T-helper 1 cell treated with Interleukin-12 subunit alpha and Interleukin-12 subunit beta and Interleukin-4 antibody, amounts not matched to agents 30 μg/mL and 1 μg/mL, for 36 hours (primary cell): ENCODE measurements around the gene EIPR1.

Experiments used
- H3K27ac Mint-ChIP-seq: one replicate; pipeline ENCODE4 v1.8.0; 2021; ENCODE audit warnings: mild to moderate bottlenecking, mixed read lengths
- H3K27me3 Mint-ChIP-seq: one replicate; pipeline ENCODE4 v1.8.0; 2021; ENCODE audit warnings: low read depth, mixed read lengths
- H3K36me3 Mint-ChIP-seq: one replicate; pipeline ENCODE4 v1.8.0; 2021; ENCODE audit warnings: low read depth, mixed read lengths
- H3K4me1 Mint-ChIP-seq: one replicate; pipeline ENCODE4 v1.8.0; 2021; ENCODE audit warnings: low read depth, mixed read lengths
- H3K4me3 Mint-ChIP-seq: one replicate; pipeline ENCODE4 v1.8.0; 2021; ENCODE audit warnings: mild to moderate bottlenecking, moderate library complexity, mixed read lengths
- H3K9me3 Mint-ChIP-seq: one replicate; pipeline ENCODE4 v1.8.0; 2021; ENCODE audit warnings: mixed read lengths

EIPR1 gene

DNA sequence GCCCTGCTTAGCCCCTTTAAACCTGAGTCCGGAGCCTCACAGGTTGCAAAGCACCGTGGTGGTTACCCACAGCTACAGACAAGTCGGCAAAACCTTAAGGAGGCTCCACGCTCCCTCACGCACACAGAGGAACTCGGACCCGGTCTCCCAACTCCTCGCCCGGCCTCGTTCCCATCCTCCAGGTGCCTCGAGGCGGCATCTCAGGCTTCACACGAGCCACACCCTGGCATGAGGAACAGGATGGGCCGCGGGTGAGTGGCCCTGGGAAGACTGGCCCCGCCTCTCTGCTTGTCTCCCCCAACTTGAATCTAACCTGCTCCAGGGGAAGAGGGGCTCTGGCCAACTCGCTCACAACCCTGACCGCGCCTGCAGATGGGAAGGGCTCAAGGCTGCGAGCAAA lies 97.4 kb downstream of the EIPR1 start:
- Mint-ChIP-seq H3K9me3 (peaks cover 6% of the 10 kb centered on the region), H3K4me3 (no peak overlapping the region), H3K4me1 (peaks cover 1% of the 10 kb centered on the region), H3K27me3 (no peaks in the 10 kb centered on the region), H3K36me3 (peaks cover 24% of the 10 kb centered on the region), H3K27ac (no peak overlapping the region)

DNA sequence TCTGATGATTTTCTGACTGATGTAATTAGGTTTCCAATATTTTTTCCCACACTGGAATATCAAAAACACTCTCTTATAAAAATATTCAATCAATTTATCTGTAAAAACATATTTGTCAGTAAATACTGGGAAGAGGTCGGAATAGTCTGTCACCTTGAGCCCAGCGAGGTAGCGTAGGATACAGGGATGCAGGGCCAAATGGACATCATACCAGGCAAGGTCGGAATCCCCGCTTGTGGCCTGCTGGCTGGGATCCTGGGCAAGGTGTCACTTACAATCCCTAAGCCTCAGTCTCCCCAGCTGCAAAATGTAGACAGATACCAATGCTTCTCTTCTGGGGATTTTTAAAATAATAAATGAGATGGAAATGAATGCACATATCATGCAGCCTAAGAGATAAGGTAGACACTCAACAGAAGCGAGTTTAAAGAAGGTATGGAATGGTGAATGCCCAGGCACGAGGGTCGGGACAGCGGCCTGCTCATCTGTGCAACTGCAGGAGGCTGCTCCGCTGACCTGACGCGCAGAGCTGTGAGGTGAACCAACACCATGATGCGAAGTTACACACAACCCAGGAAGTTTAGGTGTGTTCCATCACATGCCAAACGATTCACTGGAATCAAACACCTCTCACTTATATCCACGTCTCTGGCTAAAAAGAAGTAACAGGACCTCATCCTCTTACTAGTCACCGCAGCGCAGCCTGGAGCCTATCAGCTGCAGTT lies 98.2 kb downstream of the EIPR1 start:
- Mint-ChIP-seq H3K27me3 (no peaks in the 10 kb centered on the region), H3K27ac (no peak overlapping the region), H3K36me3 (peaks cover 32% of the 10 kb centered on the region), H3K4me3 (no peak overlapping the region), H3K4me1 (peaks cover 1% of the 10 kb centered on the region), H3K9me3 (peaks cover 14% of the 10 kb centered on the region)

DNA sequence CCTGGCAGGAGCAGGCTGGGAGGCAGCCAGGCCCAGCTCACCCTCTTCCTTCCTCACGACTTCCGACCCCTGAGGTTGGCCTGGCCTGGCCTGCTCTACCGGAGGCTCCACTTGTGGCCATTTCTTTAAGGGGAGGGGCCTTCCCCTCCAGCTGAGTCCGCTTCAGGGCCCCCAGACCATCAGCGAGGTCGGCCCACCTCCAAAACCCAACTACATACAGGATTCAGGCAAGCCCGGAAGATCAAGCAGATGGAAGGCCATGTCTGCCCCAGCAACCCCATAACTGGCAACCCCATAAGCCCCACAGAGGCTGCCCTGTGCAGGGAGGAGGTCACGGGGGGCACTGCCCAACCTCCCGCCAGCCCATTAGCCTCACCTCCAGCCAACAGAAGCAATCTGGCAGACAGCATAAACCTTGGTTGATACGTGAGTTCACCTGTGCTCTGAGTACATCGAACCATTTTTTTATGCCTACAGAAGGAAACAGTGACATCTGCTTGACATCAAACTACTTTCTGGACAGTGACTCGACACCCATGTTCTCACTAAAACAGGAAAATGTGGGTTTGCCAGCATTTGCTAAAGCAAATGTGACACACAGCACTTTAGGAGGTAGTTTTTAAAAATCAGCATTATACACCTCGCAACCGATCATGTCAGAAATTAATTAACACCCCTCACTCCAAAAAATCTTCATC lies 98.9 kb downstream of the EIPR1 start:
- Mint-ChIP-seq H3K27ac (no peak overlapping the region), H3K36me3 (peaks cover 37% of the 10 kb centered on the region), H3K27me3 (no peaks in the 10 kb centered on the region), H3K4me1 (peaks cover 1% of the 10 kb centered on the region), H3K9me3 (peaks cover 21% of the 10 kb centered on the region), H3K4me3 (no peak overlapping the region)

DNA sequence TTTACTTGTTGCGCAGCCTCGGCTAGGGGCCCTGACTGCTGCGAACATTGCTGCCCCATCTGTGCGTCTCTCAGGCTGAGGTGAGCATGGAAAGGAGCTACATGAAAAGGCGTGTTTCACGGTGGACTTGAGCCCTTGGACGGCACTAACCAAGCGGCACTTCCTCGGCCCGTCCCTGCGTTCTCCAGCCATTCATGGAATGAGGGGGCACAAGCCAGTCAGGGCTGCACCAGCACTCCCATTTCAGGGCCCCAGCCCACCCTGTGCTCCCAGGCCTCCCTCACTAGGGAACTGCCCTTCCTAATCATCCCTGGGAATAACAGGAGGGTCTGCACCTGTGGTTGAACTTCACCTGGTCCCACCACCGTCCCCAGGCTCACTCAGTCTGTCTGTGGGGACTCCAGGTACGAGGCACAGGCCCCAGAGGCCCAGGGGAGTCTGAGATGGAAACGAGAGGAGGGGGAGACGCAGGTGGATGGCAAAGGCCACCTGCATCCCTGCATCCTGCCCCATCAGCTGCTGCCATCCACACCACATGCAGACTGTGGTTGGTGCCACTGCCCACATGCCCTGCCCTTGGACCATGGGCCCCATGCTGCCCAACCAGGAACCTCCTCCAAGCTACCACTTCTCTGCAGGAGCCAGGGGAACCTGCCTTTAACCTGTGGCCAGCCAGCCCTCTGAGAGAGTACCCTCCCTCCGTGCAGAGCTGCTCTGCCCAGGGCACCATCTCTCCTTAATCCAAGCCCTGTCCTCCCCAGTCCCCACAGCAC lies 99.7 kb downstream of the EIPR1 start:
- peaks cover 37% of the 10 kb centered on the region for H3K36me3 Mint-ChIP-seq

DNA sequence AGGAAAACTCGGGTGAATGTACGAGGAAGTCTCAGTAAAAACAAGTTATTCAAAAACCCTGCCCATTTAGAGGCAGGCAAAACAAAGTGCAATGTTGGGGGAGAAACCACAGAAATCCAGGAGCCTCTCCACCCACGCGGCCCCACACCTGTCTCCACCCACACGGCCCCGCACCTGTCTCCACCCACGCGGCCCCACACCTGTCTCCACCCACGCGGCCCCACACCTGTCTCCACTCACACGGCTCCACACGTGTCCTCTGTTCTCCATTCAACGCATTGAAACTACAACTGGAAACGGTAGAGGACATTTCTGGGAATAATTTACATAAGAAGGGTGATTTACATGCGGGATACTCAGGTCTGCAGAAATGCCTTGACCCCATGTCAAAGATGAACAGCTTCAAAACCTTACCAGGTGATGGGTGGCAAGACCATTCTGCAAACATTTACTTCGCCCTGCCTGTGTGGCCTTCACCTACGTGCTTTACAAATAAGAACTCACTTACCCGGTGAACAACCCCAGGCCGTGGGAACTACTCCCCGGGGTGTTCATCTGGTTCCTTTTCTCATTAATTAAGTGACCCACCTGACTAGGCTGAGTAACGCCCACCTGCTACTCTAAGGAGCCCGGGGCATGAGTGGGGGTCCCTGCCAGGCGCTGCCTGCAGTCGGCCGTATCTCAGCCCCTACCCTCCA lies 100.4 kb downstream of the EIPR1 start:
- H3K4me3 Mint-ChIP-seq = no peak overlapping the region
- H3K4me1 Mint-ChIP-seq = peaks cover 3% of the 10 kb centered on the region
- peaks cover 29% of the 10 kb centered on the region for H3K9me3 Mint-ChIP-seq
- no peak overlapping the region for H3K27ac Mint-ChIP-seq
- H3K36me3 Mint-ChIP-seq = peaks cover 40% of the 10 kb centered on the region
- H3K27me3 Mint-ChIP-seq = no peaks in the 10 kb centered on the region

More for the DNA sequence above, 99.7 kb downstream of the EIPR1 start:
- no peak overlapping the region for H3K4me3 Mint-ChIP-seq
- peaks cover 24% of the 10 kb centered on the region for H3K9me3 Mint-ChIP-seq
- H3K27ac Mint-ChIP-seq = no peak overlapping the region
- peaks cover 1% of the 10 kb centered on the region for H3K4me1 Mint-ChIP-seq
- H3K27me3 Mint-ChIP-seq = no peaks in the 10 kb centered on the region

DNA sequence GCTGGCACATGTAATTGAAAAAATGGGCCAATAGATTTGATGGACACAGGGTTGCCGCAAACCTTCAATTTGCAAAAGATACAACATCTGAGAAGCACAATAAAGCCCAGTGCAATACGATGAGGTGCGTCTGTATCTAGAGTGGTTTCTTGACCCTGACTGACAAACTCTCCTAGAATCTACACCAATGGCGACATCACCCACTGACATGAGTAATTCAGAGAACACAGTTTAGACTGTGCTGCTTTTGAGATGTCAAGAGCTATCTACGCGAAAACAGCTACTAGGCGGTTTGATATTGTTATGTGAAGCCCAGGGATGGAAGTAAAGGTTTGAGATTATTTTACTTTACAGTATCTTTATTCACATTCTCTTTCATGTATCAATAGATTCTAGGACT lies 104.9 kb downstream of the EIPR1 start:
- Mint-ChIP-seq H3K9me3 (peaks cover 33% of the 10 kb centered on the region), H3K4me3 (no peak overlapping the region), H3K27me3 (no peaks in the 10 kb centered on the region), H3K27ac (no peak overlapping the region), H3K4me1 (peaks cover 1% of the 10 kb centered on the region), H3K36me3 (peaks cover 47% of the 10 kb centered on the region)

DNA sequence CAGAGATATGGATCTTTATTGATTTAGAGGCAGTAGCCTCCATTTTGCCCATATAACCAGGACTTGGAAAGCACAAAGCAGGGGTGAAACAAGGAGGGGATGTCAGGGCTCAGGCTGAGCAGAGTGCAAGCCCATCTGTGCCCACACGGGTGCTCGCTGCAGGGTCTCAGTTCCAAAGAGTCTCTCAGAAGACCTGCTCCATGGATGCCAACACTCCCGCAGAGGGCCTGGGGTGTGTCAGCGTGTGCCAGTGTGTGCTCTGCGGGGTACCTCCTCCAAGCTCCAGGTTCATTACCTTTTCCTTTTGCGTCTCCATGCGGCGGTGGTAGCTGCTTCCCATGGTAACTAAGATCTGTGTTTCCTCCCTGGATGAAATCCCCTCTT lies 107.5 kb downstream of the EIPR1 start:
- Mint-ChIP-seq H3K27me3 (no peaks in the 10 kb centered on the region), H3K4me3 (no peak overlapping the region), H3K36me3 (peaks cover 28% of the 10 kb centered on the region), H3K9me3 (peaks cover 26% of the 10 kb centered on the region), H3K4me1 (peaks cover 1% of the 10 kb centered on the region), H3K27ac (no peak overlapping the region)

DNA sequence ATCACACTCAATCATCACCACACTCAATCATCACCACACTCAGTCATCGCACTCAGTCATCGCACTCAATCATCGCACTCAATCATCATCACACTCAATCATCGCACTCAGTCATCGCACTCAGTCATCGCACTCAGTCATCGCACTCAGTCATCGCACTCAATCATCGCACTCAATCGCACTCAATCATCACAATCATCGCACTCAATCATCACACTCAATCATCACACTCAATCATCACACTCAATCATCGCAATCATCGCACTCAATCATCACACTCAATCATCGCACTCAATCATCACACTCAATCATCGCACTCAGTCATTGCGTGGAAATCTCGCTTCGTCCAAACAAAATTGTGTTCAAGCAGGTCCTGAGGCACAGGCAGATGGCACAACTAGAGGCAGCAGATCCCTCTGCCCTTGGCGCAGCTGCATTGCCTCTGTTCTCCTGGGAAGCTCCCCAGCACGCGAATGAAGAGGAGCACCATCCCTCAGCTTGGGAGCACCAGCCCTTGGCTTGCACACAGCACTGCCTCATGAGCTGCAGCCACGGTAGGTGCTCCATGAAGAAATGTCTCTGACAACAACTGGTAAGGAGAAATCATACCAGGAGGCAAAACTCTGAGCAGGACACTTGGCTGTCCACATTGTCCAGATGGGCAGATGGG lies 108.1 kb downstream of the EIPR1 start:
- Mint-ChIP-seq H3K27me3 (no peaks in the 10 kb centered on the region), H3K27ac (no peak overlapping the region), H3K36me3 (peaks cover 23% of the 10 kb centered on the region), H3K9me3 (peaks cover 20% of the 10 kb centered on the region), H3K4me1 (peaks cover 1% of the 10 kb centered on the region), H3K4me3 (no peak overlapping the region)

DNA sequence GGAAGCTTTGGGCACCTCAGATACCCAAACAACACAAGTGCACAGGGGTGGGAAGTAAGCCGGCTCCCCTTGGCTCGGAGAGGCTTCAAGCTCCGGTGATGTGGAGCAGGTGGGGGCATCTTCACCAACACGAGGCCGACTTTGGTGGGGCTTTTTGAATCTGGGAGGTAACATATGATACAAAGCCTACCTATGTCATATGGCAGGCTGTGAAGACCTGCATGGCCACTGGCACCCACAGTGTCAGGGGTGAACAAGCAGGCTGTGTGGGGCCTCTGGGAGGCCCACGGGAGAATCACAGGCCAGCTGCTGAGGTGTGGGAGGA lies 109.0 kb downstream of the EIPR1 start:
- Mint-ChIP-seq H3K4me1 (peaks cover 1% of the 10 kb centered on the region), H3K9me3 (peaks cover 11% of the 10 kb centered on the region), H3K27ac (no peak overlapping the region), H3K36me3 (peaks cover 17% of the 10 kb centered on the region), H3K4me3 (no peak overlapping the region), H3K27me3 (no peaks in the 10 kb centered on the region)

DNA sequence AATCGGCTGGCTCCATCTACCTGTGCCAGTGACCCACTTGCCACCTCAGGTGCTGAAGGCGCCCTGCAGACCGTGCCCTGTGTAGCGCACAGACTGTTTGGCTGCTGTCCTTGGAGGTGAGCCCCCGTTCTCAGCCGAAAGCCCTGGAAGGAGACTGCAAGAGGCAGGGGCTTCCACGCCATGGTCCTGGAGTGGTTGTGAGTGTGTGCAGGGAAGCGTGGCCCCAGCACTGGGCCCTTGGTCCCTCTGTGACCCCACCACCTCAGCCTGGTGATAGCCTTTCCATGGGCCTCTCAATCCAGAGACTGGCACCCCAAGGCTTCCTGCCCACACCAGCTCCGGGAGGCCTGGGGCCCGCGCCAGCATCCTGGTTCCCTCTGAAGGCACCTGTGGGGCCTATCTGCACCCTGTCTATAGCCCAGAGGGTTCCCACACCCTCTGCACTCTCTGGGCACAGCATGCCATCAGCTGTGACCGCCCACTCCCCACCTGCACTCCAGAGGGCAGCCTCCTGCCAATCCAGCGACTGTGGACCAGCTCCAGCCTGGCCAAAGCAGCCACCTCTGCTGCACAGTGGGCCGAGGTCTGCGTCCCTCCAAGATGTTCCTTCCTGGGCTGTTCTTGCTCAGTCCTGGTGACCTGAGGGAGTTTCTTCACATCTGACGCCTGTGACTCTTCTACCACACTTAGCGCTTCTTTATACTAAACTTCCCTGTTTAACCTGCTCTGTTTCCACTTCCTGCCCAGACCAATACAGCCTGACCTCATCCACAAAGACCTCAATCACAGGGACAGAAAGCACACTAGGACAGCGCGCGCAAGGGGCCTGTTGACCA lies 109.5 kb downstream of the EIPR1 start:
- no peak overlapping the region for H3K4me3 Mint-ChIP-seq
- H3K36me3 Mint-ChIP-seq = peaks cover 17% of the 10 kb centered on the region
- no peak overlapping the region for H3K27ac Mint-ChIP-seq

DNA sequence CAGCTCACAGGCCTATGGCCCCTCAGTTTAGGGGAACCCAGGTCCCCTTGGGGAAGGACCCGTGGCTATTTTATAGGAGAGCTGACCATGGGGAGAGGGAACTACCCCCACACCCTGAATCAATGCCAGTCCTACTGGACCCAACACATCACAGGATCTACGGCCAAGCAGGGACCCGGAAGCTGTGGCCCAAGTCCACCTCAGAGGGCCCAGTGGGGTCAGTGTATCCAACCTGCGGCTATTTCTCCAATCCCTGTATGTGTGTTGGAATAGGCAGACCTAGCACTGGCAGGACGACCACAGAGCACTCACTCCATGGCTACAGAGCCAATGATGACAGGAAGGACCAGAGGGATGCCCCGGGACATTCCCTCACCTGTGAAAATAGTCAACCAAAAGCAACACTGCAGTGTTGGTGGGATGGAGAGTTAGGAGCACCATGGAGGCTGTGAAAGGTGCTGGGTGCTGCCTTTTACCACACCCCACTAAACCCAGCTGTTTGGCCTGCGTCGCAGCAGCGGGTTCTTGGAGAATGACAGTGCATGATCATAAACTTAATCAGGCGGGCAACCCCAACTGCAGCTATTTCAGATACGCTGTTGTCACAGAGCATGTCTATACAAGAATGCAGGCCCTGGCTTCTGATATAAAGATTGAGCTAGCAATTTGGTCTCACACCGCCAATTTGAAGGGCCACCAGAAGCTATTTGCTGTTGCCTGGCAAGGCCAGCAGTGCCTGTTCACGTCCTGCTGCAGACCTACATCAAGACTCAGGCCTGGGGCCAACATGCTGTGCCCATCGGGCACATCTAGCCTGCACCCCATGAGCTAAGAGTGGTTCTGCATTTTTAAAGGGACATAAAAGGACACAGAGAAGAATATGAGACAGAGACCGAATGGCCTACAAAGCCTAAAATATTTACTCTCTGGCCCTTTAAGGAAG lies 110.4 kb downstream of the EIPR1 start:
- H3K27ac Mint-ChIP-seq = no peak overlapping the region
- H3K36me3 Mint-ChIP-seq = peaks cover 14% of the 10 kb centered on the region
- peaks cover 4% of the 10 kb centered on the region for H3K9me3 Mint-ChIP-seq

More for the DNA sequence above, 109.5 kb downstream of the EIPR1 start:
- Mint-ChIP-seq H3K4me1 (peaks cover 1% of the 10 kb centered on the region), H3K9me3 (peaks cover 9% of the 10 kb centered on the region), H3K27me3 (no peaks in the 10 kb centered on the region)

DNA sequence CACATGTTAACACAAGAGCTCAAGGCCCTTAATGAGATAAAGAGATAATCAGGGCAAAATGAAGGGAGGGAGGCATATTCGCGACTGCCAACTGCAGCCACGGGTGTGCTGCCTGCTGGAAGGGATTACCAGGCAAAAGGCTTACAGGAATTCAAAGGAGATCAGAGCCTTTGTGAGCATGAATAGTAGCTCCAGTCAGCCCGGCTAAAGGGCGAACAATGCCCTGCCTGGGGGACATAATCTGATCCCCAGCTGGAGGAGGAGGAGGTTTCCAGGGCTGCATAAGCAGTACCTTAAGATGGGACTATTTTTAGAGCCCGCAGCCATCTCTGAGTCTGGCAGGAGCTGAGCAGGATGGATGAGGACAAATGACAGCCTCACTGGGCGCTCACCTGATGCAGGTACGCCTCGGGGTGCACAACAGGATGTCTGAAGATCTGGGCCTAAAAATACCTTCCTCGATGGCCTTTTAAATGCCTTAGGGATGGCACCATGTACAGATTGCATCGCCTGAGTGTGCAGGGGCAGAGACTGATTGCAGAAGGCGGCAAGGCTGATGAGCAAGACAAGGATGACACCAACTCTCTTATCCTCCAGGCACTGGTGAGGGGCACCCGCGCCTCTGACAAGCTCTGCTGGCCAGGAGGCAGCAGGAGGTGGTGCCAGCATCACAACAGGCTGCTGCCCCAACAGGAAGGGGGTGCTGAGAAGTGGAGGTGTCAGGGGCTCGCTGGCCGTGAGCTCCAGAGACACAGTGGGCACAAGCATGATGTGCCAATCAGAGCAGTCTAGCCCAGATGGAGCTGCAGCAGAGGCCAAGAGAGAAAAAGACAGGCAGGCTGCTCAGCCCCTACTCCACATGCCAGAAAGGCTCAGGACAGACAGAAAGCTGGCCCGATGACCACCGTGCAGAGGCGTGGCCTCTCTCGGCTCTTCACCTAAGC lies 111.4 kb downstream of the EIPR1 start:
- Mint-ChIP-seq H3K4me3 (no peak overlapping the region), H3K4me1 (no peaks in the 10 kb centered on the region), H3K27ac (no peak overlapping the region), H3K9me3 (no peaks in the 10 kb centered on the region), H3K27me3 (no peaks in the 10 kb centered on the region), H3K36me3 (peaks cover 12% of the 10 kb centered on the region)

More for the DNA sequence above, 110.4 kb downstream of the EIPR1 start:
- H3K4me3 Mint-ChIP-seq = no peak overlapping the region
- H3K4me1 Mint-ChIP-seq = no peaks in the 10 kb centered on the region
- H3K27me3 Mint-ChIP-seq = no peaks in the 10 kb centered on the region
